LHCN-M2 (cell line): Measurements from ENCODE around the gene TSEN54. TPM values are rescaled to one million over a fixed set of nuclear protein-coding genes. Genes with fewer than 3 reads are reported as not detected.

Experiments used
- DNase-seq: peaks from one replicate; pipeline ENCODE4 v3.0.0-alpha.2; 2012; ENCODE audit warnings: low read depth
- total RNA-seq: library from RNA; depleted of rRNA; stranded (reverse); fragments of >200 nt; gene quantifications from 2 replicates; pipeline ENCODE4 v1.2.3, GENCODE V29; 2014; rRNA removed

Gene TSEN54
- total RNA-seq, 1 experiment from 2014 or later: 22.8 TPM

DNA sequence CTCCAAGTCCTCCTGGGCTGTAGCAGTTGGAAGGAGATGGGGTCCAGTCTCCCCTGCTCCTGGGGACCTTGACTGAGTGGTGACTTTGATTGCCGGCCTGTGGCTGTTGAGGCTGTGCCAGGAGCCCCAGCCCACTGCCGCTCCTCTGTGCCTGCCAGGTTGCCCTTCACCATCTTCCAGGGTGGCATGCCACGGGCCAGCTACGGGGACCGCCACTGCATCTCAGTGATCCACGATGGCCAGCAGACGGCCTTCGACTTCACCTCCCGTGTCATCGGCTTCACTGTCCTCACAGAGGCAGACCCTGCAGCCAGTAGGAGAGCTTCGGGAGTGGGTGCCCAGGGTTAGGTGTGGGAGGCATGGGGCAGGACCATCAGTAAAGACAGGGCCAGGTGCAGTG is 47.9 kb downstream of the TSEN54 start:
- DNase-seq: no peak

DNA sequence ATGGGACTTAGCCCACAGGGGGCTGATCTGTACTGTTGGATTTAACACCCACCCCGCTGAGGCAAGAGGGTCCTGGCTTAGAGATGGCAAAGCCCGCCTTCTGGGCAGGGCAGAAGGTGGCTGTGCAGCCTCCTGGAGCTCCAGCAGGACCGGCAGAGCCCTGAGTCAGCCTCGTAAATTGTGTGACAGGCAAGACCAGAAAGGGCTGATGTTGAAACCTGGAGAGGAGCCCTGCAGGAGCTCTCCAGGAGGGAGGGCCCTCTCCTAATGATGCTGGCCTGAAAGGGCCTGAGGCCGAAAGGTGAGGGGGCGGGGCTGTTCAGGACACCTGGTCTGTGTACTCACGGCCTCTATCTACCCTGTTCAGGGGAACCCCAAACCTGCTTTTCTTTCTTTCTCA is 48.7 kb downstream of the TSEN54 start:
- DNase-seq: peak; percentile 13

DNA sequence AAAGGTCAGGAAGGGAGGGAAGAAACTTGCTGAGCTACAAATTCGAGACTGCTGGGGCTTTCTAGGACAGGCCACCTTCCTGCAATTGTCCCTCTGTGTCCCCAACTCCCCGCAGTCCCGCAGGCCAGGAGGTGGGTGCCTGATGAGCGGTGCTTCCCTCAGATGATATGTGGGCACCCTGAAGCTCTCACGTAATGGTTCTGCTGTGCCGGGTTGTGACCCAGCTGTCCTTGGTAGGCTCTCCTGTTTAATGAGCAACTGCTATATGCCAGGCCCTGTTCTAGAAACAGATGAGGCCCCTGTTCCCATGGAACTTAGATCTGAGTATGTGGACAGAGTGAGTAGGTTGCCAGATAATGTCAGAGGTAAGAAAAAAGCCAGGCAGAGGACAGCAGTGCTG is 49.3 kb downstream of the TSEN54 start:
- DNase-seq: no peak

DNA sequence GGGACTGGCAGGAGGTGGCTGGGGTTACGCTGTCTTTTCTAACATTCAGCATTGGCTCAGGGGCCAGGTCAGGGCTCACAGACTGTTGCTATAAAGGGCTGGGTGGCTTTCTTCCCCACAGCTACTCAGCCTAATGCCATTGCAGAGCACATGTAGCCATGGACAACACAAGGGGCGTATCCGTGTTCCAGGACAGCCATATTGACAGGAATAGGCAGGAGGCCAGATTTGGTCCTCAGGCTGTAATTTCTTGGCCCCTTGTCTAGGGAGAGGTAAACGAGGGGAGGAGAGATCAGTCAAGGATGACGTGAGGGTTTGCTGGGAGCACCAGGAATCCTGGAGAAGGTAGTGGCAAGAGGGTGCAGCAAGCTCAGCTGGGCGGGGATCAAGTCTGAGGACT is 50.1 kb downstream of the TSEN54 start:
- no peak for DNase-seq

DNA sequence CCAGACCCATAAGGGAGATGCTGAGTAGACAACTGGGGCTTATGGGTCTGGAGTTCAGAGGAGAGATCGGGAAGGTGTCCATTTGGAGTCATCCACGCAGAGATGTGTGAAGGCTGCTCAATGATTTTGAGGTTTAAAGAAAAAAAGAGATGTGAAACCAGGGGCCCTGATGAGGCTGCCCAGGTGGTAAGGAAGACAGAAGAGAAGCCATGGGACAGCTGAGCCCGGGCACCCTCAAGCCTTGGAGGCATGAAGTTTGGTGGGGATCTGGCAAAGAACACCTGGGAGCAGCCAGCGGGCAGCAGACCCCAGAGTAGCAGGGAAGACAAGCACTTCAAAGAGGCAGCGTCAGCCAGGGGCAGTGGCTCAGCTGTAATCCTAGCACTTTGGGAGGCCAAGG is 50.5 kb downstream of the TSEN54 start:
- DNase-seq: no peak

DNA sequence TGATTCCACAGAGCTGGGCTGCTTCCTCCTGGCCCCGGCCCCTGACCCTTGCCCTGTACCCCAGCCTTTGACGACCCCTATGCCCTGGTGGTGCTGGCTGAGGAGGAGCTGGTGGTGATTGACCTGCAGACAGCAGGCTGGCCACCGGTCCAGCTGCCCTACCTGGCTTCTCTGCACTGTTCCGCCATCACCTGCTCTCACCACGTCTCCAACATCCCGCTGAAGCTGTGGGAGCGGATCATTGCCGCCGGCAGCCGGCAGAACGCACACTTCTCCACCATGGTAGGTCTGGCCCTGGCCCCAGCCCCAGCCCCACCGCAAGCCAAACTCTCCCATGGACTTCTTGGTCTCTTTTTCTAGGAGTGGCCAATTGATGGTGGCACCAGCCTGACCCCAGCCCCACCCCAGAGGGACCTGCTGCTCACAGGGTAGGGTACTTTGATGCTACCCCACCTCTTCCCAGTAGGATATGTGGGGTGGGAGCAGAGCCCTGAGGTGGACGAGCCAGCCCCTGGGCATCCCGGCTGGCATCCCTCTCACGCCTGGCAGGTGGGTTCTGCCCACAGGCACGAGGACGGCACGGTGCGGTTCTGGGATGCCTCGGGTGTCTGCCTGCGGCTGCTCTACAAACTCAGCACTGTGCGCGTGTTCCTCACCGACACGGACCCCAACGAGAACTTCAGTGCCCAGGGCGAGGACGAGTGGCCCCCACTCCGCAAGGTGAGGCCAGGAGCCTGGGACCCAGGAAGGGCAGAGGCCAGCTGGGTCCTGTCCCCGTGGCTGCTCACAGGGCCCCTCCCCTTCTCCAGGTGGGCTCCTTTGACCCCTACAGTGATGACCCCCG is 52.3 kb downstream of the TSEN54 start:
- DNase-seq: no peak

DNA sequence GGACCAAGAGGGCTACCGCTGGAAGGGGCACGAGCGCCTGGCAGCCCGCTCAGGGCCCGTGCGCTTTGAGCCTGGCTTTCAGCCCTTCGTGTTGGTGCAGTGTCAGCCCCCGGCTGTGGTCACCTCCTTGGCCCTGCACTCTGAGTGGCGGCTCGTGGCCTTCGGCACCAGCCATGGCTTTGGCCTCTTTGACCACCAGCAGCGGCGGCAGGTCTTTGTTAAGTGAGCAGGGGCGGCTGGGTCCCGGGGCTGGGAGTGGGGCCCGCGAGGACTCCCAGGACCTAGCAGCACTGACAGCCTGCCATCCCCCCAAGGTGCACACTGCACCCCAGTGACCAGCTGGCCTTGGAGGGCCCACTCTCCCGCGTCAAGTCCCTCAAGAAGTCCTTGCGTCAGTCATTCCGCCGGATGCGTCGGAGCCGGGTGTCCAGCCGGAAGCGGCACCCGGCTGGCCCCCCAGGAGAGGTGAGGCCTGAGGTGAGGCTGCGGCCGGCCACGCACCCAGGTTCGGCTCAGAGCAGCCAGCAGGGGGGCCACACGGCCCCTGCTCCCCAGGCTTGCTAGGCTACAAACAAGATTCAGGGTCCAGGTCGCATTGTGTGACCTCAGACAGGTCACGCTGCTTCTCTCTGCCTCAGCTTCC is 53.8 kb downstream of the TSEN54 start:
- DNase-seq: no peak

DNA sequence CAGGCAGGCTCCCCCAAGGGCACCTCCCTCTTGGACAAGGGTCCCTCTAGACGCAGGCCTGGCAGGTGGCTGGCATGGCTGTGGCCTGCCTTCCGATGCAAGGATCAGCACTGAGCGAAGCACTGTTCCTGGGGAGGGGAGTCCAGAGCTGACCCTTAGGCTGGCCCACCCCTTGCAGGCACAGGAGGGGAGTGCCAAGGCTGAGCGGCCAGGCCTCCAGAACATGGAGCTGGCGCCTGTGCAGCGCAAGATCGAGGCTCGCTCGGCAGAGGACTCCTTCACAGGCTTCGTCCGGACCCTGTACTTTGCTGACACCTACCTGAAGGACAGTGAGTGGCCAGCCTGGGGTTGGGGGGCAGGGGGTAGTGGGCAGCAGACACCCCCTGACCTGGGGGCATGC is 54.4 kb downstream of the TSEN54 start:
- DNase-seq: no peak

DNA sequence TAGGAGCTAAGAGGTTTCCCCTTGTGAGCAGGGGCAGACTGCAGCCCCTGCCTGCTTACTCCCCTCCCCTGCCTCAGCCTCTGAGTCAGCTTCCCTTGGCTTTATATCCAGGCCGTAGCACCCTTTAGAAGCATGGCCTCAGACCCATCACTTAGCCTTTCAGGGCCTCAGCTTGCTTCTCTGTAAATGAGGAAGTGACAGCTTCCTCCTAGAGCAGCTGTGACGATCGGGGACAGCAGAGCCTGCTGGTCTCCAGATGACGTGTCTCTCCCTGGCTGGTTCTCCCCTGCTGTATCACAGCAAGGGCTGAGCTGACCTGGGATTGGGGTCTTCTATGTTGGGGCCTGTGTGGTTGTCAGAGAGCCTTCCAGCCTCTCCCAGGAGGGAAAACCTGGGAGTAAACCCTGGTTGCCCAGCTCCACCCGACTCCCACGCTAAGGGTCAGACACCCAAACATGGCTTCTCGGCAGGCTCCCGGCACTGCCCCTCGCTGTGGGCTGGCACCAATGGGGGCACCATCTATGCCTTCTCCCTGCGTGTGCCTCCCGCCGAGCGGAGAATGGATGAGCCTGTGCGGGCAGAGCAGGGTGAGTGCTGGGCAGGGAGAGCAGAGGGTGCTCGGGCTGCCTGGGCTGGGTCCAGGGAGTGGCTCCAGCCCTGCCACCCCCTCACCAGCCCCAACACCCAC is 55.0 kb downstream of the TSEN54 start:
- no peak for DNase-seq

DNA sequence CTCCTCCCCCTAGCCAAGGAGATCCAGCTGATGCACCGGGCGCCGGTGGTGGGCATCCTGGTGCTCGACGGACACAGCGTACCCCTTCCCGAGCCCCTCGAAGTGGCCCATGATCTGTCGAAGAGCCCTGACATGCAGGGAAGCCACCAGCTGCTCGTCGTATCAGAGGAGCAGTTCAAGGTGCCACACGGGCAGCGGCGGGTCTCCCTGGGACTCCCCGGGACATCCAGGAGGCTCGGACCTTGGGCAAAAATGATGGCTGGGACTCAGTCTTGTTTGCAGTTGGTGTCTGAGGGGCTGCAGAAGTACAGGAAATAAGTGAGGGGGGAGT is 55.5 kb downstream of the TSEN54 start:
- DNase-seq: no peak

DNA sequence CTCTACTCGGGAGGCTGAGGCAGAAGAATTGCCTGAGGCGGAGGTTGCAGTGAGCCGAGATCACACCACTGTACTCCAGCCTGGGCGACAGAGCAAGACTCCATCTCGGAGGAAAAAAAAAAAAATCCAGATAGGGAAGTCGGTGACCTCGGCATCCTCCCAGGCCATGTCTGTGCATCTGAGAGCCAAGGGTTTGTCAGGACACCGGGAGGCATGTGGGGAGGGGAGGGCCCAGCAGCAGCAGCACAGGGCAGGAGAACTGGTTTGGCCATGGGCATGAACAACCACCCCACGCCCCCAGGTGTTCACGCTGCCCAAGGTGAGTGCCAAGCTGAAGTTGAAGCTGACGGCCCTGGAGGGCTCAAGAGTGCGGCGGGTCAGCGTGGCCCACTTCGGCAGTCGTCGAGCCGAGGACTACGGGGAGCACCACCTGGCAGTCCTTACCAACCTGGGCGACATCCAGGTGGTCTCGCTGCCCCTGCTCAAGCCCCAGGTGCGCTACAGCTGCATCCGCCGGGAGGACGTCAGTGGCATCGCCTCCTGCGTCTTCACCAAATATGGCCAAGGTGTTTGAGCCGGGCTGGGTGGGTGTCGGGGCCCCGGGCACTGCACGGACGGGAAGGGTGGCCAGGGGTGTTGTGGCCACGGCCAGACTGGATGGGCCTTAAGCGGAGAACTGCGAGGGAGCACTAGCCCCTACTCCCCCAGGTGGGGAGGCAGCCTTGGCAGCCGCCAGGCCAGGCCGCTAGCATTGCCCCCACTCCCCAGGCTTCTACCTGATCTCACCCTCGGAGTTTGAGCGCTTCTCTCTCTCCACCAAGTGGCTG is 56.6 kb downstream of the TSEN54 start:
- DNase-seq: no peak

DNA sequence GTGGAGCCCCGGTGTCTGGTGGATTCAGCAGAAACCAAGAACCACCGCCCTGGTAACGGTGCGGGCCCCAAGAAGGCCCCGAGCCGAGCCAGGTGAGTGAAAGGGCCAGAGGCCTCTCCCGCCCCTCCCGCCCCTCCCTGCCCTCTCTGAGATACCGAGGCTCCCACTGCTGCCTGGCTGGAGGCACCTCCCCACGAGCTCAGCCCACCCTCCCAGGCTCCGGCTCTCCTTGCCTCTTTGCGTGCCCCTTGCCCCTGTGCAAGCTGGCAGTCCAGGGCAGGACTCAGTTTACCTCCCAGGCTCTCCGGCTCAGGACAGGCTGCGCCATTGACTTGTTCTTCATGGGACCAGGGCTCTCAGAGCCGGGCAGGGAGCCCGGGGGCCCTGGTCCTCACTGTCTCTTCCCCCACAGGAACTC is 57.2 kb downstream of the TSEN54 start:
- DNase-seq: no peak

DNA sequence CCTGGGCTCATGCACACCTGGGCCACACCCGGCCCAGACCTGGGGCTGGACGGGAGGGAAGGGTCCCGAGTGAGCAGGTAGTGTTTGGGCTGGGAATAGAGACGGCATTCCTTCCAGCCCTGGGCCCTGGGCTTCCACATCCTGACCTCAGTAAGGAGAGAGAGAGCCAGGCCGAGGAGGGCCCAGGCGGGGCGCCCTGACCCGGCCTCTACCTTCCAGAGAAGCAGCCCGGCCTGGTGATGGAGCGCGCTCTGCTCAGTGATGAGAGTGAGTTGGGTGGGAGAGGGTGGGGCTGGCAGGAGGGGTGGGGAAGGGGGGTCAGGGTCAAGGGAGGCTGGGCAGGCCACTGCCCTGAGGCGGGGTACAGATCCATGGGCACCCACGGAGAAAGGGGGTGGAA is 57.7 kb downstream of the TSEN54 start:
- DNase-seq: no peak

Other genes starting within 250 kb of the TSEN54 start
- gene MIF4GD, start 245.3 kb upstream of the TSEN54 start, total RNA-seq: 4.2 and 8.6 TPM in 2 replicates
- gene SLC25A19, start 227.1 kb upstream of the TSEN54 start, total RNA-seq: 7.1 and 8.7 TPM in 2 replicates
- 95.7 and 113 TPM in 2 replicates for gene GRB2, start 110.8 kb upstream of the TSEN54 start, total RNA-seq
- 57.1 and 71.2 TPM in 2 replicates for gene TMEM94, start 59.9 kb upstream of the TSEN54 start, total RNA-seq
- gene CASKIN2, start 991 bp upstream of the TSEN54 start, total RNA-seq: 7.7 and 9.2 TPM in 2 replicates
- 0.06 and 1.0 TPM in 2 replicates for gene LLGL2, start 9.2 kb downstream of the TSEN54 start, total RNA-seq
- under 0.01 and 0.06 TPM in 2 replicates for gene MYO15B, start 71.3 kb downstream of the TSEN54 start, total RNA-seq
- gene SMIM5, start 116.9 kb downstream of the TSEN54 start, total RNA-seq: 0.17 and 0.90 TPM in 2 replicates
- gene RECQL5, start 150.6 kb downstream of the TSEN54 start, total RNA-seq: 14.5 and 31.3 TPM in 2 replicates
- gene SAP30BP, start 150.8 kb downstream of the TSEN54 start, total RNA-seq: 58.4 and 63.3 TPM in 2 replicates
- gene ITGB4, start 204.9 kb downstream of the TSEN54 start, total RNA-seq: 0.17 and 5.5 TPM in 2 replicates
- 65.4 and 66.3 TPM in 2 replicates for gene GALK1, start 248.7 kb downstream of the TSEN54 start, total RNA-seq